NT2/D1 (cell line): ENCODE measurements around the gene IL22.

ENCODE experiments used
- DNase-seq: peaks from one replicate; pipeline ENCODE4 v3.0.0-alpha.2; 2011; ENCODE audit warnings: low read depth, low spot score
- H3K27me3 ChIP-seq: 2 replicates; pipeline ENCODE4 v1.6.0; 2011; ENCODE audit warnings: mild to moderate bottlenecking; ENCODE audit not compliant: insufficient read length, insufficient read depth
- H3K36me3 ChIP-seq: 2 replicates; pipeline ENCODE4 v1.6.1; 2011; ENCODE audit warnings: mild to moderate bottlenecking, low read length, mixed read lengths; ENCODE audit not compliant: insufficient read depth, insufficient read length
- H3K4me1 ChIP-seq: 2 replicates; pipeline ENCODE4 v1.5.1; 2011; ENCODE audit not compliant: insufficient read depth, insufficient read length
- H3K4me3 ChIP-seq: 2 replicates; pipeline ENCODE4 v1.5.1; 2011; ENCODE audit warnings: low read depth; ENCODE audit not compliant: insufficient read length
- H3K9ac ChIP-seq: 2 replicates; pipeline ENCODE4 v1.6.0; 2011; ENCODE audit warnings: low read depth; ENCODE audit not compliant: insufficient read length
- H3K9me3 ChIP-seq: 2 replicates; pipeline ENCODE4 v1.5.1; 2011; ENCODE audit warnings: mild to moderate bottlenecking, low read length; ENCODE audit not compliant: insufficient read depth
- SUZ12 ChIP-seq: IDR thresholded peaks from 2 replicates; pipeline ENCODE4 v1.6.1; 2011; ENCODE audit not compliant: insufficient read length, insufficient read depth; ENCODE audit errors: extremely low read depth
- YY1 ChIP-seq: IDR thresholded peaks from 2 replicates; pipeline ENCODE4 v1.6.1; 2011; ENCODE audit not compliant: insufficient read length, insufficient read depth
- ZNF274 ChIP-seq: IDR thresholded peaks from 2 replicates; pipeline ENCODE4 v1.6.1; 2011; ENCODE audit warnings: mild to moderate bottlenecking, low read depth, low read length

Gene IL22

DNA sequence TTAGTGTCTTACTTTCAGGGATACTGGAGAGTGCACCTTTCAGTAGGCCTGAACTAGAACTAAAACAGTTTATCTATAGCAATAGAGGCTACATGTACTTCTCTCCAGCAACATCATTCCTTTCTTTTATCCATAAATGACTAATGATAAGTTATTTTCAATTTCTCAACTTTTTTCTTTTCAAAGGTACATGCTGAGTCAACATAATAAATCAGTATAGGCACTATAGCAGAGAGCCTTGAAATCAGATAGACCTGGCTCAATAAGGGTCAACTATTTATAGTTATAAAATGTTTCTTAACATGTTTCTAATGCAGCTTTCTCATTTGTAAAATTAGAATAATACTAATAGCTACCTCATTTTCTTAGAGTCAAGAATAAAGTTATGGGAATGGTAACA is 5.6 kb downstream of the IL22 start:
- Histone ChIP-seq H3K9me3 (no peaks in the 10 kb centered on the region), H3K27me3 (no peaks in the 10 kb centered on the region), H3K36me3 (no peaks in the 10 kb centered on the region), H3K9ac (no peak overlapping the region), H3K4me3 (no peak overlapping the region), H3K4me1 (peaks cover 9% of the 10 kb centered on the region)
- DNase-seq: no peak
- no peak for TF ChIP-seq YY1
- TF ChIP-seq SUZ12: no peak
- TF ChIP-seq ZNF274: no peak

DNA sequence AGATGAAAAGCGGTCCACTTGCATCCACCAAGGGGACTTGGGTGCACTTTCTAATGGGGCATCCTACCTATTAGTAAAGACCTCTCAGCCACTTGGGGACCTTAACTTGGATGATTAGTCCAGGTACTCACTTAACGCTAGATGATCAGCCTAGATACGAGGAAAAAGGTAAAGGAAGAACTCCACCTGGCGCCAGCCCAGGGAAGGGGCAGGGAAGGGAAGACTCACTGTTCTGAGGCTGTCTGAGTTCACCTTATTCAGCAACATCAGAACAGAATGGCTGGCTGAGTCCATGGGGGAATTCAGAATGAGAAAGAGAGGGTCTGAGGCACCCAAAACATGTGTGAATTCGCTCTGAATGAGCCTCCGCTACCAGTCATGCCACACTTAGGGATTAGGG is 7.1 kb downstream of the IL22 start:
- no peak for DNase-seq
- H3K4me3 ChIP-seq: no peak overlapping the region
- no peak overlapping the region for H3K9ac ChIP-seq
- H3K27me3 ChIP-seq: no peaks in the 10 kb centered on the region
- H3K4me1 ChIP-seq: peaks cover 9% of the 10 kb centered on the region
- no peaks in the 10 kb centered on the region for H3K9me3 ChIP-seq
- no peaks in the 10 kb centered on the region for H3K36me3 ChIP-seq
- TF ChIP-seq ZNF274: no peak
- TF ChIP-seq SUZ12: no peak
- no peak for TF ChIP-seq YY1

DNA sequence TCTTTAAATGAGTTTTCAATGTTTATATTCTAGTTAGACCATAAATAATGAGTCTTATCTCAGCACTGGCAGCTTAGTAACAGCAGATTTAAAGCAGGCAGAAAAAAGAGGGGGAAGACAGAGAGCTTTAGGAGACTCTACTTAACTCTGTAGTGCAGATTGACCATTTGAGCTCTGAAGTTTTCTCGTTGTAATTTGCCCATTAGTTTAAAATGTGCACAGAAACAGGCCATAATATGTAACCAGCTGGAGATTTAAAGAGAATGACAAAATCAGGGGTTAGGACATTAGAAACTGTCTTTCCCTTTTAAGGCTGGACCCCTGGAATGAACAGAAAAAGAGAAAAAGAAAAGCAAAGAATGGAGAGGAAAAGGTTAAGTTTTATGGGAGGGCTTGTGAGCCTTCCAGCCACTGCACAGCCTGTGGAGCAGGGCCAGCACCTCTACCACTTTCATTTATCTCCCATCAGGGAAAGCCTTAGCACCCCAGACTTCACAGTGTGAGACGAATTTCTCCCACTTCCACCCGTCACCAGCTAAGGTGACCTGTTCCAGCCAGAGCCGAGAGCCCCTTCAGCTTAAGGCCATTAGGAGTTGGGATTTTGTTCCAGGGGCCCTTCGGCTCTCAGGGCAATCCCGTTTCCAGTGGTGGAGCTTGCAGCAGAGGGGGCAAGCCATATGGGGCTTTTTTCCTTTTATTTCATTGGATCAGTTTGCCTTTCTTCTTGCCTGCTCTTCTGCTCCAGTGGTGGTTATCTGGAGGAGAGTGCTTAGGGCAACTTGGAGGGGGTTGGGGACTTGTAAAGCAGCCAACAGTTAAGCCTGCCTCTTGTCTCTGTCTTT is 8.0 kb downstream of the IL22 start:
- H3K4me1 ChIP-seq: peaks cover 9% of the 10 kb centered on the region
- no peaks in the 10 kb centered on the region for H3K9me3 ChIP-seq
- TF ChIP-seq SUZ12 (no peak), ZNF274 (no peak), YY1 (no peak)
- H3K4me3 ChIP-seq: no peak overlapping the region
- no peaks in the 10 kb centered on the region for H3K36me3 ChIP-seq
- H3K27me3 ChIP-seq: no peaks in the 10 kb centered on the region
- no peak for DNase-seq
- H3K9ac ChIP-seq: no peak overlapping the region

DNA sequence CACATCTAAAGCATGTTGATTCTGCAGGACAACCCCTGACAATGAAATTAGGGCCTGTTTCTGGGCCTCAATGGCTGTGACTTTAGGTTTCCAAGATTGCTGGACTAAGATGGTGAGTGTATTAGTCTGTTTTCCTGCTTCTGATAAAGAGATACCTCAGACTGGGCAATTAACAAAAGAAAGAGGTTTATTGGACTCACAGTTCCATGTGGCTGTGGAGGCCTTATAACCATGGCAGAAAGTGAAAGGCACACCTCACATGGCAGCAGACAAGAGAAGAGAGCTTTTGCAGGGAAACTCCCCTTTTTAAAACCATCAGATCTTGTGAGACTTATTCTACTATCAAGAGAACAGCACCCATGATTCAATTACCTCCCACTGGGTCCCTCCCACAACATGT is 10.6 kb downstream of the IL22 start:
- H3K27me3 ChIP-seq: no peaks in the 10 kb centered on the region
- H3K36me3 ChIP-seq: no peaks in the 10 kb centered on the region
- DNase-seq: no peak
- no peaks in the 10 kb centered on the region for H3K9me3 ChIP-seq
- TF ChIP-seq ZNF274: no peak
- H3K4me3 ChIP-seq: no peak overlapping the region
- H3K4me1 ChIP-seq: peaks cover 9% of the 10 kb centered on the region
- H3K9ac ChIP-seq: no peak overlapping the region

DNA sequence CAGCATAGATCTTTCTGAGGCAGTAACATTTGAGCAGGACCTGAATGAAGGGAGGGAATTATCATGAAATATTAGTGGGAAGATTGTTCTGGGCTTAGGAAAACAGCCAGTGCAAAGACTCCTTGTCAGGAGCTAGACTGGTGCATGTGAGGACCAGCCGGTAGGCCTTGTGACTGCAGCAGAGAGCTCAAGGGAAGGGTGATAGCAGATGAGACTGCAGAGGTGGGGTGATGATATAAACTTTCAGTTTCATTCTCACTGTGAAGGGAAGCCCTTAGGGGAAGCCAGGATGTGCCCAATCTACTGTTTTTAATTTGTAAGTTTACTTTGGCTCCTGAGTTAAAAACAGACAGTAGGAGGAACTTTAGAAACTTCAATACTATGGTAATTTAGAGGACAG is 12.4 kb downstream of the IL22 start:
- no peak for TF ChIP-seq YY1
- no peak for TF ChIP-seq ZNF274
- no peak for TF ChIP-seq SUZ12
- Histone ChIP-seq H3K9me3 (no peaks in the 10 kb centered on the region), H3K4me3 (no peak overlapping the region), H3K36me3 (no peaks in the 10 kb centered on the region), H3K27me3 (no peaks in the 10 kb centered on the region), H3K4me1 (peaks cover 5% of the 10 kb centered on the region), H3K9ac (no peak overlapping the region)
- DNase-seq: no peak

DNA sequence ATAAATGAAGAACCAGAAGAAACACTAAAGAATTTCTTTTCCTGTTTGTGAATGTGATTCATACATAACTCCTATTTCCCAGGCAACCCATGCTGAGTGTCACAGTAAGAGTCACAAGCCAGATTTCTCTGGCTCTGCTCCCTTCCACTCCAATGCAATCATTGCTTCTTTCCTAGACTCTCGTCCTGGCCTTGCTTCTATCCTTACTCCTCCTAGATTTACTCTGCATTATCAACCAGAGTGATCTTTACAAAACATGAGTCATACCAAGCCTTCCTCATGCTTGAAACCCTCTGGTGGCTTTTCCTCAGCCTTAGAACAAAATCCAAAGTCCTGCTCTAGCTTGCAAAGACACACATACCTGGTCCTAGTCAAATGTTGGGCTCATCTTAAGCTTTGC is 13.3 kb downstream of the IL22 start:
- Histone ChIP-seq H3K27me3 (no peaks in the 10 kb centered on the region), H3K4me3 (no peak overlapping the region), H3K9ac (no peak overlapping the region), H3K9me3 (no peaks in the 10 kb centered on the region), H3K36me3 (no peaks in the 10 kb centered on the region), H3K4me1 (no peaks in the 10 kb centered on the region)
- no peak for DNase-seq
- TF ChIP-seq ZNF274: no peak
- no peak for TF ChIP-seq SUZ12
- no peak for TF ChIP-seq YY1

DNA sequence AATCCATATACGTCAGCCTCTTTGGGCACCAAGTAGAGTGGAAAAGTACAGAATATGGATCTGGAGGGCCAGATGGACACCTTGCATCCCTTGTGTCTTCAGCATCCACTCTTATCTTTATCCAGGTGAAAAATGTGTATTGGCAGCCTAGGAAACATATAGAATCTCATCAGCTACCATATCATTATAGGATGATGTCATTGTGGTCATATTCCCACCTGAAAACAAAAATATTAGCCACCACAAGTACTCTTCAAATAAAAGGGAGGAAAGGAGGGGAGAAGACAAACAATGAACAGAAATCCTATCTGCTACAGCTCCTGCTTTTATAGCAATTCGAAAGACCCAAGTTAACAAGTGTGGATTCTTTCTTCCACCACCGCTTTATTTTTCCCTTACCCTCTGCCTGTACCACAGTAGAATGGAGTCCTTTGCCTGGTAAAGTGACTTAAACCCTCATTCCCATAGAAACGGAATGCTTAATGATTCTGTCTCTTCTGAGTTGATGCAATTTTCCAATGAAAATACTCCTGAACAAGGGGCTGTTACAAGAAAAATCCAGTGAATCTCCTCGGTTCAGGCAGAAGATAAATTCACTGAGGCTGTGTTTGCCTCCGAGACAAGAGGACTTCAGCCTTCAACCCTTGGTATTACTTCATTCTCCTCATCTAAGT is 14.0 kb downstream of the IL22 start:
- no peak for DNase-seq
- H3K4me1 ChIP-seq: no peaks in the 10 kb centered on the region
- H3K36me3 ChIP-seq: no peaks in the 10 kb centered on the region
- TF ChIP-seq YY1 (no peak), SUZ12 (no peak), ZNF274 (no peak)
- no peak overlapping the region for H3K4me3 ChIP-seq
- H3K27me3 ChIP-seq: no peaks in the 10 kb centered on the region
- no peaks in the 10 kb centered on the region for H3K9me3 ChIP-seq
- H3K9ac ChIP-seq: no peak overlapping the region
